Activated CD4-positive, alpha-beta T cell treated with anti-CD3 and anti-CD28 coated beads, Interleukin-2, Interleukin-4, amounts not matched to agents 100 ng/mL and 50 ng/mL, durations not matched to agents 16 hours and 8 hours (primary cell): ENCODE results near the gene KLF7.

Experiments used
- DNase-seq: peaks from one replicate; pipeline ENCODE4 v3.0.0-alpha.2; 2020; ENCODE audit warnings: low spot score

The KLF7 gene

GRCh38 chr2:207092818-207093217 lies 72.9 kb downstream of the KLF7 start:
- DNase-seq, result no peak

GRCh38 chr2:207091928-207092327 lies 73.8 kb downstream of the KLF7 start:
- no peak for DNase-seq

- no peak for DNase-seq
These were observed 74.6 kb downstream of the KLF7 start for GRCh38 chr2:207091176-207091575.

- DNase-seq, result no peak
These were observed 75.4 kb downstream of the KLF7 start for GRCh38 chr2:207090389-207090788.

- no peak for DNase-seq
These were observed 76.9 kb downstream of the KLF7 start for GRCh38 chr2:207088839-207089238.

- DNase-seq, result no peak
These were observed 77.5 kb downstream of the KLF7 start for GRCh38 chr2:207088276-207088675.

- no peak for DNase-seq
These were observed 78.5 kb downstream of the KLF7 start for GRCh38 chr2:207087046-207087902.

GRCh38 chr2:207086136-207086535 lies 79.6 kb downstream of the KLF7 start:
- no peak for DNase-seq

GRCh38 chr2:207085110-207085509 lies 80.6 kb downstream of the KLF7 start:
- DNase-seq, result no peak

- no peak for DNase-seq
These were observed 82.2 kb downstream of the KLF7 start for GRCh38 chr2:207083361-207084110.

GRCh38 chr2:207082619-207083018 lies 83.1 kb downstream of the KLF7 start:
- DNase-seq, result no peak

GRCh38 chr2:207078186-207078798 lies 87.5 kb downstream of the KLF7 start:
- no peak for DNase-seq

- DNase-seq, result no peak
These were observed 88.5 kb downstream of the KLF7 start for GRCh38 chr2:207077266-207077665.

- DNase-seq, result no peak
These were observed 90.3 kb downstream of the KLF7 start for GRCh38 chr2:207075456-207075855.

- peak; percentile 62 for DNase-seq
These were observed 91.7 kb downstream of the KLF7 start for GRCh38 chr2:207073801-207074678.

- no peak for DNase-seq
These were observed 92.3 kb downstream of the KLF7 start for GRCh38 chr2:207073412-207073800.

GRCh38 chr2:207072571-207072970 lies 93.2 kb downstream of the KLF7 start:
- no peak for DNase-seq

- DNase-seq, result no peak
These were observed 93.9 kb downstream of the KLF7 start for GRCh38 chr2:207071820-207072219.

- no peak for DNase-seq
These were observed 98.3 kb downstream of the KLF7 start for GRCh38 chr2:207067473-207067872.

- no peak for DNase-seq
These were observed 98.8 kb downstream of the KLF7 start for GRCh38 chr2:207066791-207067460.

- no peak for DNase-seq
These were observed 99.6 kb downstream of the KLF7 start for GRCh38 chr2:207066166-207066565.
